WTC11 (cell line): ENCODE results near the gene LRRC8A. TPM values are rescaled to one million over a fixed set of nuclear protein-coding genes. Genes with fewer than 3 reads are reported as not detected.

Experiments
- ATAC-seq: fragments of 200-7000 bp; cut with Tn5 transposase; 2 replicates; pipeline ENCODE4 v1.10.0; 2021; ENCODE audit warnings: mild to moderate bottlenecking, moderate library complexity
- CTCF ChIA-PET: fragments of 300-600 bp; sonication (Branson Sonifier 250); formaldehyde crosslinking; loops from one replicate; lab custom pipeline; 2021; ENCODE audit warnings: antibody characterized with exemption; lab: Charles Lee
- POLR2A ChIA-PET: fragments of 350-600 bp; sonication (Branson Sonifier 250); formaldehyde crosslinking; loops from one replicate; lab custom pipeline; 2021; ENCODE audit warnings: antibody characterized with exemption; lab: Charles Lee
- DNase-seq: peaks from one replicate; pipeline ENCODE4 v3.0.0; 2021; ENCODE audit warnings: low spot score
- H3K27ac Mint-ChIP-seq: 2 replicates; pipeline ENCODE4 v1.8.0; 2021; ENCODE audit warnings: mixed read lengths
- H3K27me3 Mint-ChIP-seq: 2 replicates; pipeline ENCODE4 v1.8.0; 2021; ENCODE audit warnings: low read depth, mild to moderate bottlenecking, moderate library complexity, mixed read lengths
- H3K36me3 Mint-ChIP-seq: 2 replicates; pipeline ENCODE4 v1.8.0; 2021; ENCODE audit warnings: mixed read lengths
- H3K4me1 Mint-ChIP-seq: 2 replicates; pipeline ENCODE4 v1.8.0; 2022; ENCODE audit warnings: mixed read lengths
- H3K4me3 Mint-ChIP-seq: 2 replicates; pipeline ENCODE4 v1.8.0; 2021; ENCODE audit warnings: mild to moderate bottlenecking, moderate library complexity, mixed read lengths
- H3K9me3 Mint-ChIP-seq: 2 replicates; pipeline ENCODE4 v1.8.0; 2021; ENCODE audit warnings: mixed read lengths
- ARID4B ChIP-seq: sonication (generic); formaldehyde crosslinking; IDR thresholded peaks from 2 replicates; pipeline ENCODE4 v1.8.0; 2023; ENCODE audit warnings: missing genetic modification reagents, mild to moderate bottlenecking, borderline replicate concordance
- CDX4 ChIP-seq: fragments of 250-450 bp; sonication (Bioruptor Pico); IDR thresholded peaks from 2 replicates; pipeline ENCODE4 v1.9.0; 2021; ENCODE audit warnings: moderate library complexity, mild to moderate bottlenecking, inconsistent platforms, borderline replicate concordance
- KAT7 ChIP-seq: sonication (generic); formaldehyde crosslinking; IDR thresholded peaks from 2 replicates; pipeline ENCODE4 v1.8.1; 2023; ENCODE audit warnings: missing genetic modification reagents, mild to moderate bottlenecking, borderline replicate concordance
- MYBL2 ChIP-seq: sonication (generic); formaldehyde crosslinking; IDR thresholded peaks from 2 replicates; pipeline ENCODE4 v1.8.1; 2023; ENCODE audit warnings: mild to moderate bottlenecking, moderate library complexity, missing genetic modification reagents
- NFYB ChIP-seq: sonication (generic); formaldehyde crosslinking; conservative IDR thresholded peaks from 2 replicates; pipeline ENCODE4 v1.8.0; 2022; ENCODE audit warnings: low read depth, missing genetic modification reagents
- SMAD4 ChIP-seq: sonication (generic); formaldehyde crosslinking; IDR thresholded peaks from 2 replicates; pipeline ENCODE4 v1.8.0; 2022; ENCODE audit warnings: mild to moderate bottlenecking, missing genetic modification reagents
- STAT6 ChIP-seq: sonication (generic); formaldehyde crosslinking; conservative IDR thresholded peaks from 2 replicates; pipeline ENCODE4 v1.8.1; 2023; ENCODE audit warnings: mild to moderate bottlenecking, low read depth, missing genetic modification reagents, moderate library complexity
- TCF7 ChIP-seq: sonication (generic); formaldehyde crosslinking; IDR thresholded peaks from 2 replicates; pipeline ENCODE4 v1.8.0; 2022; ENCODE audit warnings: mild to moderate bottlenecking, low read depth, missing genetic modification reagents, moderate library complexity
- USF2 ChIP-seq: sonication (generic); formaldehyde crosslinking; IDR thresholded peaks from 2 replicates; pipeline ENCODE4 v1.8.1; 2023; ENCODE audit warnings: mild to moderate bottlenecking, missing genetic modification reagents, moderate library complexity
- ZNF423 ChIP-seq: fragments of 250-450 bp; sonication (Bioruptor Pico); IDR thresholded peaks from 2 replicates; pipeline ENCODE4 v2.1.2; 2022; ENCODE audit warnings: mild to moderate bottlenecking, moderate library complexity
- ZNF512 ChIP-seq: sonication (generic); formaldehyde crosslinking; IDR thresholded peaks from 2 replicates; pipeline ENCODE4 v1.8.1; 2022; ENCODE audit warnings: missing genetic modification reagents, borderline replicate concordance
- total RNA-seq: library from RNA; stranded (reverse); gene quantifications from 3 replicates; pipeline ENCODE4 v1.2.3, GENCODE V29; 2021

Gene LRRC8A
- total RNA-seq, 1 experiment from 2014 or later, result 83.5 TPM

- peaks cover 12% of the 10 kb centered on the region for H3K4me1 Mint-ChIP-seq
- ChIA-PET POLR2A (no interaction called here), CTCF (interaction anchor here (1.2 to 1.9 kb wide), 4 partner anchors 41 to 188 kb away, joined by 3 to 5 read pairs (median 4); partner anchors contain the start of gene SH3GLB2)
- peaks cover 23% of the 10 kb centered on the region for H3K36me3 Mint-ChIP-seq
- no peak for DNase-seq
- H3K9me3 Mint-ChIP-seq, result no peaks in the 10 kb centered on the region
- H3K27me3 Mint-ChIP-seq, result no peaks in the 10 kb centered on the region
- peak within 1 kb of the TSS; percentile 69 for H3K27ac Mint-ChIP-seq
- TF ChIP-seq CDX4 (CRISPR knock-in tag) (no peak), NFYB (CRISPR knock-in tag) (no peak), KAT7 (CRISPR knock-in tag) (no peak), USF2 (CRISPR knock-in tag) (no peak), TCF7 (CRISPR knock-in tag) (no peak), ARID4B (CRISPR knock-in tag) (no peak), MYBL2 (CRISPR knock-in tag) (no peak), STAT6 (CRISPR knock-in tag) (no peak), SMAD4 (no peak), ZNF512 (no peak), ZNF423 (no peak)
- TF ChIP-seq, all 79 proteins: peak for 0
- no peak for ATAC-seq
- H3K4me3 Mint-ChIP-seq, result peak within 1 kb of the TSS; percentile 75
These were observed 38.6 kb downstream of the LRRC8A start, which contains the start of gene PHYHD1 for GRCh38 chr9:128920381-128921058. PHYHD1 (plus strand) TSS chr9:128920982; CDS start chr9:128922324, 1,342 bp downstream.
